ENCODE data around the gene DAPK2.

Gene DAPK2

DNA sequence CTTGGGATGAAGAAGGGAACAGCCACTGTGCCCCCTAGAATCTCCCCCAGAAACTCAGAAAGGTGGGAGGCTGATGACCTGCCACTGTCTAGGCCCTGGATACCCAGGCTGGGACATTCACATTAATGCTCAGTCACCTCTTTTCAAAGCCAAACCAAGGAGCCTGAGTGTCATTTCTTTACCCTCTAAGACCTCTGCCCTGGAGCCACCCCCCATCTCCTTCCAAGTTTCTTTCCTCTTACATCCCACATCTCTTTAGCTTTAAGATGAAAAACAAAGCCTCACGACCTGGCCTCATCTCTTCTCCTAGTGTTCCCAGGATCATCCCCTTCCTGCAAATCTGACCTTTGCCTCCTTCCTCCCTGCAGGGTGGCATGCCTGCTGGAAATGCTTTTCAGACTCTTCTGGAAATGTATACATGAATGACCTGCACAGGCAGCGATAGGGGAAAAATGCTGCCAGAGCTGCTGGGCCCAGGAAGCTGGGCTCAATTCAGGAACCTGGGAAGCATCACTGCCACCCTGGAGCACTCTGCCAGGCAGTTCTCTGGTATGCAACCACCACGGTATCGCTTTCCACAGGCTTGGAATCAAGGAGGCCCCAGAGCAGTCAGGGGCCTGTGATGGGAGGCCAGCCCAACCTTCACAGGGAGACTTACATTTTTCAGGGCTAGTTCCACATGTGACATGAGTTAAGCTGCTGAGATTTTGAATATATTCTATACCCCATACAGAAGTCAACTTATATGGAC lies 67.6 kb downstream of the DAPK2 start:
- H3K9ac ChIP-seq (ENCODE audit: low read length), result no peak overlapping the region
- no peak overlapping the region for H3K27ac ChIP-seq (ENCODE audit: low read length)
- H3K4me3 ChIP-seq (ENCODE audit: low read length), result no peak overlapping the region
- H3K36me3 ChIP-seq (ENCODE audit: control insufficient read depth, low read depth, low read length), result no peaks in the 10 kb centered on the region
- H3K27me3 ChIP-seq (ENCODE audit: control insufficient read depth, insufficient read depth, low read length), result no peaks in the 10 kb centered on the region
- H3K9me3 ChIP-seq (ENCODE audit: control insufficient read depth, low read depth, low read length), result no peaks in the 10 kb centered on the region
- peaks cover 12% of the 10 kb centered on the region for H3K4me1 ChIP-seq (ENCODE audit: control insufficient read depth, low read depth, low read length)

- no peak overlapping the region for H3K9ac ChIP-seq (ENCODE audit: low read length)
- H3K4me1 ChIP-seq (ENCODE audit: control insufficient read depth, low read depth, low read length), result peaks cover 28% of the 10 kb centered on the region
- no peaks in the 10 kb centered on the region for H3K27me3 ChIP-seq (ENCODE audit: control insufficient read depth, insufficient read depth, low read length)
- H3K27ac ChIP-seq (ENCODE audit: low read length), result no peak overlapping the region
- H3K36me3 ChIP-seq (ENCODE audit: control insufficient read depth, low read depth, low read length), result no peaks in the 10 kb centered on the region
- no peak overlapping the region for H3K4me3 ChIP-seq (ENCODE audit: low read length)
- no peaks in the 10 kb centered on the region for H3K9me3 ChIP-seq (ENCODE audit: control insufficient read depth, low read depth, low read length)
Observed at GRCh38 chr15:63977119-63977518, 69.2 kb downstream of the DAPK2 start.

GRCh38 chr15:63974021-63974420 lies 72.3 kb downstream of the DAPK2 start:
- Histone ChIP-seq H3K36me3 (ENCODE audit: control insufficient read depth, low read depth, low read length) (no peaks in the 10 kb centered on the region), H3K9ac (ENCODE audit: low read length) (no peak overlapping the region), H3K4me1 (ENCODE audit: control insufficient read depth, low read depth, low read length) (peaks cover 29% of the 10 kb centered on the region), H3K27ac (ENCODE audit: low read length) (no peak overlapping the region), H3K27me3 (ENCODE audit: control insufficient read depth, insufficient read depth, low read length) (no peaks in the 10 kb centered on the region), H3K9me3 (ENCODE audit: control insufficient read depth, low read depth, low read length) (no peaks in the 10 kb centered on the region), H3K4me3 (ENCODE audit: low read length) (no peak overlapping the region)

DNA sequence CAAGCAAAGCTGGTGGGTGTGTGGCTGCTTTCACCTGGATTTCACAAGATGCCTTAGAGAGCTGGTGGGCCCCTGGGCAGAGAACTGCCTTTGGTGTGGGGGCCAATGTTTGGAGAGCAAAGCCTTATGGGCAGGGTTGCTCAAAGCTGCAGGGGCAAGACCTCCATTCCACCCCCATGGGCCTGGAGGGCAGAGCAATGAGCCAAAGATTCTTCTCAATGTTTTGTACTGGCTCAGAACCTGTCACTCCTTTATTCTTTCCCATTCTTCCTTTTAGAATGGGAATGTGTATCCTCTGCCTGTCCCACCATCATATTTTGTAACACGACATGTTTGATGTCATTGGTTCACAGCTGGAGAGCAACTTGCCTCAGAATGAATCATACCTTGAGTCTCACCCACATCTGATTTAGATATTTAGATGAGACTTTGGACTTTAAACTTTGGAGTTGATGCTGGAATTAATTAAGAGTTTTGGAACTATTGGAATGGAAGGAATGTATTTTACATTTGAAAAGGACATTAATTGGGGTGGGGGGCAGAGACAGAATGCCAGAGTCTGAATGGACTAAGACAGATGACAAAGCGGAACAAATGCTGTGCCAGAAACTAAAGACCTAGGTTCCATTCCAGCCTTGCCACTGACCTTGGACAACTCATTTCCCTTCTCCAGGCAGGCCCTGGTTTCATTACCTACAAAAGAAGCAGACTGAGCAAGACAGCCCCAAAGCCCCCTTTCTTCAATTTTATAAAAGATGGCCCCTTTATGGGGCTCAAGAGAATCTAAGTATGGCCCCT lies 72.9 kb downstream of the DAPK2 start:
- H3K36me3 ChIP-seq (ENCODE audit: control insufficient read depth, low read depth, low read length), result no peaks in the 10 kb centered on the region
- peak overlapping the region; percentile 20 for H3K27ac ChIP-seq (ENCODE audit: low read length)
- peak overlapping the region; percentile 38 for H3K4me3 ChIP-seq (ENCODE audit: low read length)
- H3K27me3 ChIP-seq (ENCODE audit: control insufficient read depth, insufficient read depth, low read length), result no peaks in the 10 kb centered on the region
- peaks cover 33% of the 10 kb centered on the region for H3K4me1 ChIP-seq (ENCODE audit: control insufficient read depth, low read depth, low read length)
- H3K9ac ChIP-seq (ENCODE audit: low read length), result no peak overlapping the region
- no peaks in the 10 kb centered on the region for H3K9me3 ChIP-seq (ENCODE audit: control insufficient read depth, low read depth, low read length)

GRCh38 chr15:63972801-63973200 lies 73.5 kb downstream of the DAPK2 start:
- Histone ChIP-seq H3K4me1 (ENCODE audit: control insufficient read depth, low read depth, low read length) (peaks cover 33% of the 10 kb centered on the region), H3K4me3 (ENCODE audit: low read length) (peak overlapping the region; percentile 38), H3K9ac (ENCODE audit: low read length) (no peak overlapping the region), H3K27me3 (ENCODE audit: control insufficient read depth, insufficient read depth, low read length) (no peaks in the 10 kb centered on the region), H3K9me3 (ENCODE audit: control insufficient read depth, low read depth, low read length) (no peaks in the 10 kb centered on the region), H3K36me3 (ENCODE audit: control insufficient read depth, low read depth, low read length) (no peaks in the 10 kb centered on the region), H3K27ac (ENCODE audit: low read length) (peak overlapping the region; percentile 20)

GRCh38 chr15:63971904-63972303 lies 74.4 kb downstream of the DAPK2 start:
- H3K27me3 ChIP-seq (ENCODE audit: control insufficient read depth, insufficient read depth, low read length), result no peaks in the 10 kb centered on the region
- no peak overlapping the region for H3K4me3 ChIP-seq (ENCODE audit: low read length)
- no peak overlapping the region for H3K27ac ChIP-seq (ENCODE audit: low read length)
- no peaks in the 10 kb centered on the region for H3K9me3 ChIP-seq (ENCODE audit: control insufficient read depth, low read depth, low read length)
- H3K4me1 ChIP-seq (ENCODE audit: control insufficient read depth, low read depth, low read length), result peaks cover 33% of the 10 kb centered on the region
- no peaks in the 10 kb centered on the region for H3K36me3 ChIP-seq (ENCODE audit: control insufficient read depth, low read depth, low read length)
- no peak overlapping the region for H3K9ac ChIP-seq (ENCODE audit: low read length)

- Histone ChIP-seq H3K9ac (ENCODE audit: low read length) (no peak overlapping the region), H3K4me1 (ENCODE audit: control insufficient read depth, low read depth, low read length) (peaks cover 33% of the 10 kb centered on the region), H3K27me3 (ENCODE audit: control insufficient read depth, insufficient read depth, low read length) (no peaks in the 10 kb centered on the region), H3K27ac (ENCODE audit: low read length) (no peak overlapping the region), H3K36me3 (ENCODE audit: control insufficient read depth, low read depth, low read length) (no peaks in the 10 kb centered on the region), H3K9me3 (ENCODE audit: control insufficient read depth, low read depth, low read length) (no peaks in the 10 kb centered on the region), H3K4me3 (ENCODE audit: low read length) (no peak overlapping the region)
Observed at GRCh38 chr15:63971427-63971805, 74.9 kb downstream of the DAPK2 start.

DNA sequence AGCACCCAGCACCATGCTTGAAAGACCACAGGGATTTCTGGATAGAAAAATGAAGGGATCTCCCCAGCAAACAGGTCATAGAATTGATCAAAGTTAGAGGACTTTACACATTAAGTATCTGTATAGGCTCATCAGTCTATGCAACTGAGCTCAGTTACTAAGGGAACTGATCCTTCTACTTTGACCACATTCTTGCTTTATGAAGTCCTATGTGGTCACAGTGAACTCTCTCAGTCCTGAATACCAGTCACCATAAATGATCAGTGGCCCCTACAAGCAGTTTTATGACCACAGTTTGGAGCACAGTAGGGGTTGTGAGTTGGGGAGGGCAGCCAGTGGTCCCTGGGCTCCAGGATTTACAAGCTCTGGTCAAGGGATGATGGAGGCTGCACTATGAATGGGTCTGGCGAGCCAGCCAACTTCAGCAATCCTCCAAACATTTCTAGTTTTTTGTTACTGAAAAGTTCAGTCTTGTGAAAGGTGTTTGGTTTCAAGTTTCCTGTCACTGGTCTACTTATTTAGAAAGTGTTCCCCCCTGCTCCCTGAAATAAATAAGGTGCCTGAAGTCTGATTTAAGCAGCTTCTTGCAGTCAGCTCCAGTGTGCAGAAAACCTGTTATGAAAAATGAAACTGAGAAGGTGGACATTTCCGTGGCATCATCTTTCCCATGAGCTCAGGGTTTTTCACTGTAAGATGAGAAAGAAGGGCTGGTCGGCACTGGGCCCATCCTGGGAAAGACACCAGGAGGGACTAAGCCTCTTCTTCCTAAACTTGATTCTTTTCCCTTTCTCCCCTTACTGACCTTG lies 75.5 kb downstream of the DAPK2 start:
- H3K27ac ChIP-seq (ENCODE audit: low read length), result no peak overlapping the region
- no peak overlapping the region for H3K9ac ChIP-seq (ENCODE audit: low read length)
- H3K4me1 ChIP-seq (ENCODE audit: control insufficient read depth, low read depth, low read length), result peaks cover 33% of the 10 kb centered on the region
- H3K9me3 ChIP-seq (ENCODE audit: control insufficient read depth, low read depth, low read length), result no peaks in the 10 kb centered on the region
- no peaks in the 10 kb centered on the region for H3K27me3 ChIP-seq (ENCODE audit: control insufficient read depth, insufficient read depth, low read length)
- no peaks in the 10 kb centered on the region for H3K36me3 ChIP-seq (ENCODE audit: control insufficient read depth, low read depth, low read length)
- no peak overlapping the region for H3K4me3 ChIP-seq (ENCODE audit: low read length)

GRCh38 chr15:63969652-63970421 lies 76.4 kb downstream of the DAPK2 start:
- no peak overlapping the region for H3K27ac ChIP-seq (ENCODE audit: low read length)
- H3K9me3 ChIP-seq (ENCODE audit: control insufficient read depth, low read depth, low read length), result no peaks in the 10 kb centered on the region
- H3K27me3 ChIP-seq (ENCODE audit: control insufficient read depth, insufficient read depth, low read length), result no peaks in the 10 kb centered on the region
- no peak overlapping the region for H3K4me3 ChIP-seq (ENCODE audit: low read length)
- peaks cover 32% of the 10 kb centered on the region for H3K4me1 ChIP-seq (ENCODE audit: control insufficient read depth, low read depth, low read length)
- H3K9ac ChIP-seq (ENCODE audit: low read length), result no peak overlapping the region
- H3K36me3 ChIP-seq (ENCODE audit: control insufficient read depth, low read depth, low read length), result no peaks in the 10 kb centered on the region

DNA sequence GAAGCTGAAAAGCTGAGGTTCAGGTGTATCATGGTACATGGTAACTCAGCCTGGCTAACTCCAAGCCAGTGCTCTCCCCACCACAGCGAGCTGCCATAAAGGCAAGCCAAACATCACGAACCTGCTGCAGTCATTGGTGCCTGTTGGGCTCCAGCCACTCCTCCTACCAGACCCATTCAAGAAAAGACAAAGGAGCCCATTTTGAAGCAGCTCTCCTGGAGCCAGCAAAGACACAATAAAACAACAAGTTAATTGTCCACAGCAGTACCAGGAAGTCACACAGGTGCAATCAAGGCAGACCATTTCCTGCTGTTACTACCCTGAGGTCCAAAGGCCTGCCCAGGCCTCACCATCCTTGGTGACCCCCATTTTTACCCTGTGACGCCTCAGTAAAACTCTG lies 77.6 kb downstream of the DAPK2 start:
- H3K9ac ChIP-seq (ENCODE audit: low read length), result no peak overlapping the region
- H3K27me3 ChIP-seq (ENCODE audit: control insufficient read depth, insufficient read depth, low read length), result no peaks in the 10 kb centered on the region
- no peaks in the 10 kb centered on the region for H3K36me3 ChIP-seq (ENCODE audit: control insufficient read depth, low read depth, low read length)
- no peaks in the 10 kb centered on the region for H3K9me3 ChIP-seq (ENCODE audit: control insufficient read depth, low read depth, low read length)
- no peak overlapping the region for H3K27ac ChIP-seq (ENCODE audit: low read length)
- H3K4me3 ChIP-seq (ENCODE audit: low read length), result no peak overlapping the region
- H3K4me1 ChIP-seq (ENCODE audit: control insufficient read depth, low read depth, low read length), result peaks cover 21% of the 10 kb centered on the region

DNA sequence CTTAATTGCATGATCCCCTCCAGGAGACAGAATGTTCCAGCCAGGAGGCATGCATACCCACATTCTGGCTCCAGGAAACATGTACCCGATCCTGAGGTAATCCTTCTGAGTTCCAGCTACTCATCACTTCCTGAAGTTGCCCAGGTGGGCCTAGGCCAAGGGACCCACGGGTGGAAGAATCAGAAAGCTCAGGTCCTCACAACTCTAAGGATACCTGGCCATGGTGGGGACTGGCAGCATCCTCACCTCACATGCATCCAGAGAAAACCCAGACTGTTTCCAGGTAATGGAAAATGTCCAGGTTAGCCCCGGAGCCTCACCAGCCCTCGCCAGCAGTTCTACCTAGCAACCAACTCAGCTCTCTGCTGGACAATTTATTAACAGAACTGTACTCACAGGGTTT lies 78.2 kb downstream of the DAPK2 start:
- H3K36me3 ChIP-seq (ENCODE audit: control insufficient read depth, low read depth, low read length), result no peaks in the 10 kb centered on the region
- H3K4me3 ChIP-seq (ENCODE audit: low read length), result no peak overlapping the region
- H3K9me3 ChIP-seq (ENCODE audit: control insufficient read depth, low read depth, low read length), result no peaks in the 10 kb centered on the region
- H3K27me3 ChIP-seq (ENCODE audit: control insufficient read depth, insufficient read depth, low read length), result no peaks in the 10 kb centered on the region
- H3K9ac ChIP-seq (ENCODE audit: low read length), result no peak overlapping the region
- no peak overlapping the region for H3K27ac ChIP-seq (ENCODE audit: low read length)
- H3K4me1 ChIP-seq (ENCODE audit: control insufficient read depth, low read depth, low read length), result peaks cover 15% of the 10 kb centered on the region

Data from iPS-18a (cell line).